Activated CD8-positive, alpha-beta memory T cell treated with anti-CD3 and anti-CD28 coated beads for 1 hour (primary cell): ENCODE results near the gene APMAP.

ENCODE experiments used
- DNase-seq, 2 donors: peaks; one replicate each; pipeline ENCODE4 v3.0.0-alpha.2; 2020; ENCODE audit warnings: low read depth in 1 of 2; ENCODE audit errors: extremely low read depth in 1 of 2

APMAP gene, protein sequence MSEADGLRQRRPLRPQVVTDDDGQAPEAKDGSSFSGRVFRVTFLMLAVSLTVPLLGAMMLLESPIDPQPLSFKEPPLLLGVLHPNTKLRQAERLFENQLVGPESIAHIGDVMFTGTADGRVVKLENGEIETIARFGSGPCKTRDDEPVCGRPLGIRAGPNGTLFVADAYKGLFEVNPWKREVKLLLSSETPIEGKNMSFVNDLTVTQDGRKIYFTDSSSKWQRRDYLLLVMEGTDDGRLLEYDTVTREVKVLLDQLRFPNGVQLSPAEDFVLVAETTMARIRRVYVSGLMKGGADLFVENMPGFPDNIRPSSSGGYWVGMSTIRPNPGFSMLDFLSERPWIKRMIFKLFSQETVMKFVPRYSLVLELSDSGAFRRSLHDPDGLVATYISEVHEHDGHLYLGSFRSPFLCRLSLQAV

DNA sequence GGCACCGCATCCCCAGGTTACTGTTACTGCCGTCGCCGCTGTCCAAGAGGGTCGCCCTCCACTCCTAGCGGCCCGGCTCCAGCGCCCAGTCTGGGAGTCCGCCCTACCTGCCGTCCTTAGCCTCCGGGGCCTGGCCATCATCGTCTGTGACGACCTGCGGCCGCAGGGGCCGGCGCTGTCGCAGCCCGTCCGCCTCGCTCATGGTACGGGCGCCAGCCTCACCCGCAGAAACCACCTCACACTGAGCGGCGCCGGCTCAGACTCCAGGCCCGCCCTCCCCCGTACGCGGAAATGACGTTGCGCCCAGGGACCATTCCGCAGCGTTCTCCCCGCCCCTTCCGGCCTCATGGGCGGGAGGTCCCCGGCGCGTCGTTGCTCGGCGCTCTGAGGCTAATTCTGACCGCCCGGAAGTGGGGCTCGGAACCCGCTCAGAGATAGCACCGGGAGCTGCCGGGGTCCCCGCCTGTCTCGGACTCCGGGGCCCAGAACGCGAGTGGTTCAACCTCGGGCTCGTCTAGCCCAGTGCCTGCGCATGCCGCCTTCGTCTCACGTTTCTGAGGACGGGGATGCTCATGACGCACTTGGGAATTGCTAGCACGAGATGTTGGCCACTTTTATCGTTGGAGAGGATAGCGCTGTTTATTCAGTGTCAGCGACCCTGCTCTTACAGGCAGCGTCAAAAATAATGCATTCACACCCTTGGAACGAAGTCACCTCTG lies at the start of gene APMAP:
Gene APMAP, minus strand, starts transcription at position 265 of the 719 bp plus-strand sequence. Its CDS starts 63 bp downstream, at position 202.
- peak; percentile 90 to 96 for DNase-seq

DNA sequence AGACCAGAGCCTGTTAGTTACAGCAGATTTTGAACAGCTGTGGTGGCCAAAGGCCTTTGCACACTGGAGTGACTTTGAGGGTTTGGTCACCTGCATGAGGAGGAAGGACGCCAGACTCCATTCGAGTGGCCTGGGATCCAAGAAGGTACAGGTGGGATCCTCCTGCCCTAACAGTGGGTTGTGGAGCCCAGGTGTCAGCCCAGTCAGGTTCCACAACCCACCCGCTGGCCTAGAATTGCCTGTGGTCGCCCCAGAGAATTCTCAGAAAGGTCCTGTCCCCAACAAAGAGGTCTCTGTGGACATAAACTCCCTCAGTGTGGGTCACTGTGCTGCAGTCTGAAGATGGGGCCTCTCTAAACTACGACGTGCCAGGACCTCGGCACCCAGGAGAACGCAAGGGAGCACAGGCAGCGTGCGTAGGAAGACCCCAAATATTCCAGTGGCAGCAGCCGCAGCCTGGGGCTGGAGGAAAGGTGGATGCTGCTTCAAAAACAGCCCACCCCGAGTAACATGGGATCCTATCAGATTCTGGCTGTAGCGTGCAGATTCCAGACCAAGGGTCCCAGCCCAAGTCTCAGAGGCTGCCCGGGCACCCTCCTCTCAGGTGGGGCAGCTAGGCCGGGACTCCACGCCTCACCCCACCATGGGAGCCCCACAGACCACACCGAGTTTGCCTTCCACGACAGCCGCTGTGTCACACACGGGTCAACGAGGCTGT lies 49.4 kb upstream of the APMAP start:
- DNase-seq: no peak

DNA sequence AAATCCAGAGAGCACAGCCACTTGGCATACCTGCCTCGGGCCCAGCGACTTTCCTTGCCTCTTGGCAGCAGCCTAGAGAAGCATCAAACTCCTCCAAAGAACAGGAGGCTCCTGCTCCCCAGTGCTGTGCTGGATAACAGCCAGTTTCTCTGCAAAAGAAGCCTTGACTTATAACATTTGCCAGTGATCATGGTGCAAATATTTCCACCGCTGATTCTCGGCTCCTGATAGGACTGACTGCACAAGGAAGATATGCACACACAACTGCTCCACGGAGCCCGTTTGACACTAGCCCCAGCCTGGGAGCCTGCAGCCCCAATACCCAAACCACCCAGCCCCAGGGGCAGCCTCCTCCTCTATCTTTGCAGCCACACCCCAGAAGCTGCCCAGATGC lies 47.9 kb upstream of the APMAP start:
- no peak for DNase-seq

DNA sequence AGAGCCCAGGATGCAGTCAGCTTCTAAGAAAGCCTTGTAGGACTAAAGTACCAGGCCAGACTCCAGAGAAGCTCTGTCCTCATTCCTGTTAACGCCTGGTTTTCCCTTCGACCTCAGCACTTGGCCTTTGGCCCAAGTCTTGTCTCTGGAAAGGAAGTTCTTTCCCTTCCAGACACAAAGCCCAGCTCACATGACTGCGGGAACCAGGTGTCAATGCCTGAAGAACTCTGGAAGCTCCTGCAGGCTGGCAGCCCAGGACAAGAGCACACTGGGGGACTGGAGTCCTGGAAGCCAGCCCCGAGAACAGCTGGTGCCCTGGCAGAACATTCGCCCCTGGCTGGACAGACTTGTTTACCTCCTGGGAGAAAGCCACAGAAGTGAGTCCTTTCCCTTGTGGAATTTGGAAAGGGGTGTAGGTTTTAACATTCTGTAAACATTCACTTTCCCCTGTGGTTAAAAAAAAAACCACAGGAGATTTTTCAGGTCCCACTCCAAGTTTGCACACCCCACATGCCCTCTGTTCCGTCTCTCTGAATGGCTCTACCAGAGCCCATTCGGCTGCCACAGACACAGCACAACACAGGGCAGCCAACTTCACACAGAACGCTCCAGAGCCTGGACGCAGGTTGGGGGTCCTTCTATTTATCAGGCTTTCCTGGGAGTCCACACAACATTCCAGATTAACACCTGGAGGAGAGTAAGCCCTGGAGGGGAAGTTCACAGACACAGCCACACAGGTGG lies 47.3 kb upstream of the APMAP start:
- no peak for DNase-seq

DNA sequence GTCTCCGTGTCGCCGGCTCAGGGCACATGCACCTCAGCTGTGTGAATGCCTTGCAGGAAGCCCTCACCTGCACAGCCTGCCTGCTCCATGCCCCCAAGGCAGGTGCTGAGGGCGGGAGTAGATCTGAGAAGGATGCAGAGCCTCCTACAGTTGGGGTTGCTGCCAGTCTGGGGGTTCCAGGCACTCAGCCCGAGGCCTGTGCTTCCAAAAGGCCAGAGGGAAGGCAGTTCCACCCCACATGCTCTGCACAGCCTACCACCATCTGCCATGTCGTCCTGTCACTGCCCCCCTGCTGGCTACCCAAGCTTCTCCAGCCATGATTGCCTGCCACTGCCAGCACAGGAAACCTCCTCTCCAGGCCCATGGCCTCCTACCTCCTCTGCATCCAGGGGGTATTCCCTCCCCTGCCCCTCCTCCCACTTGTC lies 46.1 kb upstream of the APMAP start:
- no peak for DNase-seq

DNA sequence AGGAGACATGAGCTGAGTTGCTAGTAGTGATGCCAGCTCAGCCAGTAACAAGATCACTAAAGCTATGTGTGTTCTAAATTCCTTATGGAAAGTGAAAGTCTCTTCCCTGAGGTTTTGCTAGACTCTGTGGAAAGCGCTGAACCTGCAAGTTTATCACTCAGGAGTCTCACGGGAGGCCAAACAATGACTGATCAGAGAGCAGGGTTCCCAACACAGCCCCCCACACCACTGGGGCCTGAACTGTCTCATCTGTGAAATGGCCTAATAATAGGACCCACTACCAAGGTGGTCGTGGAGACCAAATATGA lies 45.5 kb upstream of the APMAP start:
- no peak for DNase-seq

DNA sequence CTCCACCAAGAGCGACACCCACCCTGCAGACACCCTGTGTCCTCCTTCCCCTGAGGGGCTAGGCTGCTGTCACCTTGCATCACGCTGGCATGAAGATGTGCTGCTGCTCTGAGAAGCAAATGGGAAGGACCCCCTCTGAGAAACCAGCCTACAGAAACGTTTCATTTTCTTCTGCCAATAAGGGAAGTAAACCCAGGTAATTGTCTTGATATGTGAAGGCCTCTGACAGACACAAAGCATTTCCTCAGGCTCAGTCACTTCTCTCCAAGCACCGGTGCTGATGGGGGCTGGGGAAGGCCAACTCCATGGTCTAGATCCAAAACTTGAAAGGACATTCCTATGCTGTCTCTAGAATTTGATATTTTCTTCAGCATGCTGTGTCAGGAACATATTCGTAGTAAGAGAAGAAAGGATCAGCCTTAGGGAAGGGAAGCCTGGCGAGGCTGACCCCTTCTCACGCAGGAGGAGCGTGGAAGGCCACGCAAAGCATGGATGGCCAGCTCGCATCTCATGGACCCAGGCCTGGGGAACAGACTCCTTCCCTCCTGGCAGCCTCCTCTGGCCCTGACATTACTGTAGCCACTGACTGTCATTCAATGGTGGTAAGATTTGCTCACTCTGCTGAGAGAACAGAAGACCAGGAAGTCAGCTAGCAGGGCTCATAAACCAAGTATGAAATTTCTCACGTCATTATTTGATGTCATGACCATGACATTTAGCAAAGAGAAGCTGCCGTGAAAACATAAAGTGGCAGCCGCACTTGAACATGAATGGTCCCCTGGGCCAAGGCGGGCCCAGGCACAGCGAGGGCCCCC lies 44.9 kb upstream of the APMAP start:
- DNase-seq: no peak

DNA sequence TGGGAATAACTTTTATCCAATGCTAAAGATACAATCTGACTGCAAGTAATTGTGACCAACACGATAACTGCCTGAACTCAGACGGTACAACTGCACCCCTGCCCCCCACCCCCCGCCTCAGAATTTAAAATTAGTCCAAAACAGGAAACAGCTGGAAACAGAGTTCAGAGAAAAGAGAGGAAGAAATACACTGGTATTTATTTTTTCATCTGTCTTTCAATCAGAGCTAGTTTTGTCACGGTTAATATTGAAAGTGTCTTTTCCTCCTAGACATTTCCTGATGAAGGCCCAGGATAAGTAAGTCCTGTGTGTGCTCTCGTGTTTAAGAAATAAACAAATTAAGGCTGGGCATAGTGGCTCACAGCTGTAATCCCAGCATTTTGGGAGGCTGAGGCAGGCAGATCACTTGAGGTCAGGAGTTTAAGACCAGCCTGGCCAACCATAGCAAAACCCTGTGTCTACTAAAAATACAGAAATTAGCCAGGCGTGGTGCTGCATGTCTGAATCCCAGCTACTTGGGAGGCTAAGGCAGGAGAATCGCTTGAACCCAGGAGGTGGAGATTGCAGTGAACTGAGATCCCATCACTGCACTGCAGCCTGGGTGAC lies 43.9 kb upstream of the APMAP start:
- DNase-seq: no peak

DNA sequence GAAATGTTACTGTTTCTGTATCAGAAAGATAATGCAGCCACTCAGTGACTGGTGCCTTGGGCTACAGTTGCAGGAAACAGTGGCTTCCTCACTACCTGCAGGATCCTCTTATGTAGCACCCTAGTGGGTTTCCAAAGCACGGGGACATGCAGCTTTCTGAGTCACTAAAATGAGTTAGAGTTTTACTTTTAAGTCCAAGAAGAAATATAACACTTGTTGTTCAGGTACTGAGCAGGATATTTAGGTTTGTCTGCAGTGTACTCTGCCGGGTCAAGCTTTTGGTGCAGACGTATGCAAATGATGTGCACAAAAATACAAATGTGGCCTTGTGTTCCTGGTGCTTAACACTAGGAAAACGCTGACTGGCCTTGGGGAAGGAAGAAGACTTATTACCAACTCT lies 43.4 kb upstream of the APMAP start:
- no peak for DNase-seq

DNA sequence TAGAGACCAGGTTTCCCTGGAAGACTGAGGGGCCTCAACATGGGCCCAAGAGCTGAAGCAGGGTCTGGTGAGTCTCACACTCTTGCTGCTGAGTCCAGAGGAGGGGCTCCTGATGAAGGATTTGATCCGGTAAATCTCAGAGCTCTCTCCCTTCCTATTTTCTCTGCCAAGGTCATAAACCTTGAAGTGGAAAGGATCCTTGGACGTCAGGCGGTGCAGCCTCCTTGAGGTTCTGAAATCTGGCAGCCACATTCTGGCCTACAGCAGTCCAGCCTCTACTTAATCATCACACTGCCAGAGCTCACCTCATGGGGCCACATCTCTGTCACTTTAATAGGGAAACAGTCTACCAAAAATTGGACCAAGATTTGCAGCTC lies 41.4 kb upstream of the APMAP start:
- DNase-seq: no peak

DNA sequence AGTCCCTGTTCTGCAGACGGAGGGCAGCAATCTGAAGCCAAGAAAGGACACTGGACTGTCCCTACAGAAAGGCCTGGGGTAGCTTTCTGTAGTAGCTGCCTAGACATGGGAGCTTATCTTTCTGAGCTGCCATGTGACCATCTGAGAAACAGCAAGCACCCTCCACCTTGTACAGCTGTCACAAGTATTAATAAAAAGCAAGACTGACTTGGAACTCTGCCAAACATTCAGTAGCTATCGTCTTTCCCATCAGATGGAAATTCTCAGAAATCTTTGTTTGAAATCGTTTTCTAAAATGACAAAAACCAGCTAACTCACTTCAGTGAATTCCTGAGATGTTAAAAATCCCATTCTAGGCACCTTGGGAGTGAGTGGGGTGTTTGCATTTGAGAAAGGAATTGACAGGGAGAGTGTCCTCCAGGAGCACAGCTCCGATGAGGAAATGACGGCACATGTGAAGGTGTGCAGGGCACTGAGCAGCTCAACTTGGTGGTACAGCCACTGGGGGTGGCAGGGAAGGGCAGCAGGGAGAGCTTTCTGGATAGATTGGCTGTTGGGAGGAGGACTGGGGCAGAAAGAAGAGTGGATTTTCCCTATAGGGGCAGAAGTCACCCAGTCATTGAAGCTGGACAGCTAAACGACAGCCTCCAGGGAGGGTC lies 40.8 kb upstream of the APMAP start:
- DNase-seq: no peak

DNA sequence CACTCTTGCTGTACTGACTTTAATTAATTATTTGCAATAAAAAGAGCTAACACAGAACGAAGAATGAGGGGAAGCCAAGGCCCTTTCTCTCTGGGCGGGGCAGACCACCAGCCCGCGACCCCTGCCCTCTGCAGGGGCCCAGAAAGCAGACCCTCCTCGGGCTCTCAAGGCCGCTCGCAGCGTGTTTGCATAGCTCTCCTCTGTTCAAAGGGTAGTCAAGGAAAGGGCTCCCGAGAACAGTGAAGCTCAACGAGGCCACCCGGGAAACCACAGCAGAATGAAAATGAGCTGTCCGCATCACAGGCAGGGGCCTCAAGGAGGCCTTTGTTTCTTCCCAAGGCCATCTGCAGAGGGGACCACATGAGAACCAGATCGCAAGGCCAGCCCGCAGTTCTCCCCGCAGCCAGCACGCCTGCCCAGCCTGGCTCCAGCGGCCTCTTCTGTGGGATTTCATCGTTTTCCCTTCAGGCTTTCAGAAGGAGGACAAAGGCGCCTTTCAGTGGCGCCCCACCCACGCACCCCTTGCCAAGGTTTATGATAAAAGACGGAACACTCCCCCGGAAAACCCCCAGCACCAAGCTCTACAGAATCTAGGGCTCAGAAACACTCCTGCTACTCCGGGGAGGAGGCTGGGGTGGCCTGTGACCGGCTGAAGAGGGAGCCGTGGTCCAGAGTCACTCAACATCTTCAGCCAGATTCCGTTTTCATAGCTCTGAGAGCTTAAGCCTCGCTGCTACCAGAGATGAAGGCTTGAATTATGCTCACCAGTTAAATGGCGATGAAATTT lies 40.1 kb upstream of the APMAP start:
- no peak for DNase-seq

DNA sequence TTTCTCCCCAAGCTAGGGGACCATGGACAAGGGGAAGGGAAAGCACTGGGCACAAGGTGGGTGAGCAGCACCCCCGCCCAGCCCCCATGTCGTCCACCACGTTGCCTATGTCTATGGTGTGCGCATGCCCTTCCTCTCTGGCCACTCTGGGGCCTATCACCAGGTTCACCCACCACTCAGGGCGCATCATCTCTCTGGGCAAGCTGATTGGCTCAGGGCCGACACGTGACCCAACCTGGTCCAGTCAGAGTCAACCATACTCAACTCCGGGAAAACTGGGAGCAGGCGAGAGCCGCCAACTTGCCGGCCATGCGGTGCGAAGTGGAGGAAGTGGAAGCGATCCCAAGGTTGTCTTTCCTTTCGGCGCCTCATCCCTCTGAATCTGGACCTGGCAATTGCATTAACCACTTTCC lies 39.5 kb upstream of the APMAP start:
- DNase-seq: no peak

DNA sequence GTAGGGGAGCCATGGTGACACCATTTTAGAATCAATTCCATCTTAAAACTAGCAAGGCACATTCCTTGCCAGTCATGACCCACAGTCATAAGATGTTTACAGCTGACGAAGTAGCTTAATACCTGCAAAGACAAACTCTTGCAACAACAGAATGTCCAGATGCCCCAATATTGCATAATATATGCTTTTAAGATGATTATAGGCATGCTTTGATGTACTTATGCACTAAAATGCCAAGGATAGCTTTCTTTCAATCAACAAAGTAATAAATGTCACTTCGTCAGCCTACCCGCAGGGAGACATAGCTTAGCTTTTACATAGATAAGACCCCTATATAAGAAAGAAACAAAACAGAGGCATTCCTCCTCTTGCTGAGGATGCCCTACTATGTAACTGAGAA lies 38.7 kb upstream of the APMAP start:
- no peak for DNase-seq

DNA sequence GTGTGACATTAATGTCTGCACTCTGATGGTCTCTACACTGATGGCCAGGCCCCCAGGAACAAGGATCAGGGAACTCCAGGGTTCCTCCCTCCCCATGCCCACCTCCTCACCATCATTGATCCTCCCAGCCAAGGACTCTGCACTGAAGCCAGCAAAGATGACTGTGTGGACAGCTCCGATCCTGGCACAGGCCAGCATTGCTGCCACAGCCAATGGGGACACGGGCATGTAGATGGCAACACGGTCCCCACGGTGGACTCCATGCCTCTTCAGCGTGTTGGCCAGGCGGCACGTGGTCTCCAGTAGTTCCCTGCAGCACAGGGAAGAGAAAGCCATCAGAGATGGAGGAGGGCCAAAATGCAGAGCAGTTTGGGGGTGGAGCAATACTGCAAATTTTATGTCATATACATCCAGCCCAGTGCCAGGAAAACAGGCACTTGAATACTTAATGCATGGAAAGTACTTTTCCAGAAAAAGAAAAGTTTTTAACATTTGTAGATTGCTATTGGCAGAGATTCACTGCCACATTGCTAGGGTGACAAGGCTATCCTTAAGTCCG lies 38.2 kb upstream of the APMAP start:
- no peak for DNase-seq

DNA sequence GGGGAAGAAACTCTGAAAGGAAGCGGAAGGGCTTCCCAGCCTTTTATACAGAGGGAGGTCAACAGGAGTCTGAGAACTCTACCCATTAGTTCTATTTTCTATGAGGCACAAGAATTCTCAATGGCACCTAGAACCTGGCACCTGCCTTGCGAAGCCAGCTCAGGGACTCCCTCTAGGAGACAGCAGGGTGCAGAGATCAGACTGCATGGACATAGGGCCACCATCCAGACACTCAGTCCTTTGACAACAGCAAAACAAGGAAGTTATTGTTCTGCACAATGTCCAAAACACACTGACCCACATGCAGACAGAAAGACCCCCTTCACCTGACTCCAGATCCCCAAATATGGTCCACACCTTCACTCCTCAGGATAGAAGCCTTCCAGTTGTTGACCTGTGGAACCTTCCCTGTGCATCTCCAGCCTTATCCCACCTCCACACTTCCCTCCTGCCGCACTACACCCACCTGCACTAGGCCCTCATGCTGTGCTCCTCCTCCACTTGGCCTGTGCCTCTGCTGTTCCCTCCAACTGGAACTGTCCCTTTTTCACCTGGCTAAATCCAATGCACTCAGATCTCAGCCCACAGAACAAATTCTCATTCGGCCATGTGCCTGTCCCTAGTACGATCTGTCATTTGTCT lies 37.6 kb upstream of the APMAP start:
- no peak for DNase-seq

DNA sequence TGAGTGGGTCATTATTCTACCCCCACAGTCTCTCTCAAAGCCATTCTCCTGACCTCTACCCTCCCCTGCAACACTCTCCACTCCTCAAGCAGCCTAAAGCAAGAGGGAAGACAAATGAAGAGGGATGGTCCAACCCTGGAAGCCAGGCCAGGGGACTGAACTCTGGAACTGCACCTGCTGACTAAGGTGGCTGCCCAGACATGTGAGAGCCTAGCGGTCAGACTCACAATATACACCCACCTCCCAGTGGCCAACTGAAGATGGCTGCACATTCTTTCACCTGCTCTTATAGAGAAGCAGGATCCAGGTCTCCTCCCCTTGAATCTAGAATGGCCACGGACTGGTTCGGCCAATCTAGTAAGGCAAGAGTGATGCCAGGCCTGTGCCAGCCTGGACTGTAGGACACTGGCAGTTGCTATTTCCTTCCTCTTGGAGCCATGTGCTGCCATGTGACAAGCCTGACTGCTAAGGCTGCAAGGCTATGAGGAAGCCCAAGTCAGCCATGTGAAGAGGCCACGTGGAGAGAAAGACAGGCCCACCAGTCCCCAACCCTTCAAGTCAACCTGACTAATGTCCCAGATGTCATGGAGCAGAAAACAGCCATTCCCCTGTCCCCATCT lies 33.5 kb upstream of the APMAP start:
- DNase-seq: no peak
